MM.1S (cell line): ENCODE data around the gene TAF6.

Source experiments
- DNase-seq: peaks from one replicate; pipeline ENCODE4 v3.0.0-alpha.2; 2015
- H2AFZ ChIP-seq: fragments of 300-600 bp; sonication (generic); 2 replicates; pipeline ENCODE4 v1.6.0; 2016; ENCODE audit warnings: antibody characterized with exemption, low read length
- H3F3A ChIP-seq: fragments of 300-600 bp; sonication (generic); 2 replicates; pipeline ENCODE4 v1.6.1; 2016; ENCODE audit warnings: mild to moderate bottlenecking, antibody characterized with exemption, low read length, moderate library complexity, mixed read lengths; ENCODE audit not compliant: insufficient read depth
- H3K27ac ChIP-seq: fragments of 300-600 bp; sonication (generic); 2 replicates; pipeline ENCODE4 v1.5.1; 2016; ENCODE audit warnings: mild to moderate bottlenecking, low read length
- H3K27me3 ChIP-seq: fragments of 300-600 bp; sonication (generic); replicated peaks from 2 replicates; pipeline ENCODE4 v1.6.0; 2016; ENCODE audit warnings: low read length; ENCODE audit not compliant: insufficient read depth
- H3K36me3 ChIP-seq: fragments of 300-600 bp; sonication (generic); replicated peaks from 2 replicates; pipeline ENCODE4 v1.6.1; 2016; ENCODE audit warnings: mild to moderate bottlenecking, low read length, mixed read lengths; ENCODE audit not compliant: insufficient read depth
- H3K4me1 ChIP-seq: fragments of 300-600 bp; sonication (generic); 2 replicates; pipeline ENCODE4 v1.6.1; 2016; ENCODE audit warnings: low read length, mixed read lengths
- H3K4me2 ChIP-seq: fragments of 300-600 bp; sonication (generic); 2 replicates; pipeline ENCODE4 v1.6.0; 2016; ENCODE audit warnings: low read depth, low read length
- H3K4me3 ChIP-seq: fragments of 300-600 bp; sonication (generic); 2 replicates; pipeline ENCODE4 v1.5.1; 2016; ENCODE audit warnings: low read length, mixed read lengths
- H3K79me2 ChIP-seq: fragments of 300-600 bp; sonication (generic); 2 replicates; pipeline ENCODE4 v1.6.1; 2016; ENCODE audit warnings: mixed run types, low read length, mixed read lengths
- H3K9ac ChIP-seq: fragments of 300-600 bp; sonication (generic); 2 replicates; pipeline ENCODE4 v1.6.1; 2016; ENCODE audit warnings: low read length, mixed read lengths
- H3K9me2 ChIP-seq: fragments of 300-600 bp; sonication (generic); replicated peaks from 2 replicates; pipeline ENCODE4 v1.6.1; 2016; ENCODE audit warnings: mild to moderate bottlenecking, low read length, mixed read lengths; ENCODE audit not compliant: insufficient read depth
- H3K9me3 ChIP-seq: fragments of 300-600 bp; sonication (generic); replicated peaks from 2 replicates; pipeline ENCODE4 v1.6.1; 2016; ENCODE audit warnings: mild to moderate bottlenecking, low read length, mixed read lengths; ENCODE audit not compliant: insufficient read depth
- H4K20me1 ChIP-seq: fragments of 300-600 bp; sonication (generic); 2 replicates; pipeline ENCODE4 v1.6.1; 2016; ENCODE audit warnings: mild to moderate bottlenecking, low read length, moderate library complexity, mixed read lengths; ENCODE audit not compliant: insufficient read depth
- EZH2 ChIP-seq: fragments of 300-600 bp; sonication (generic); optimal IDR thresholded peaks from 2 replicates; pipeline ENCODE3; 2017; ENCODE audit warnings: low read depth, mild to moderate bottlenecking, antibody characterized with exemption, low read length, mixed read lengths
- EZH2phosphoT487 ChIP-seq: fragments of 300-600 bp; sonication (generic); IDR thresholded peaks from 2 replicates; pipeline ENCODE4 v1.6.1; 2018; ENCODE audit warnings: antibody characterized with exemption, low read length
- TF ChIP-seq, protein P1 (sequence below): fragments of 300-600 bp; sonication (generic); IDR thresholded peaks from 2 replicates; pipeline ENCODE4 v1.5.1; 2016; ENCODE audit warnings: antibody characterized with exemption, low read length, mixed read lengths

TAF6 gene

DNA sequence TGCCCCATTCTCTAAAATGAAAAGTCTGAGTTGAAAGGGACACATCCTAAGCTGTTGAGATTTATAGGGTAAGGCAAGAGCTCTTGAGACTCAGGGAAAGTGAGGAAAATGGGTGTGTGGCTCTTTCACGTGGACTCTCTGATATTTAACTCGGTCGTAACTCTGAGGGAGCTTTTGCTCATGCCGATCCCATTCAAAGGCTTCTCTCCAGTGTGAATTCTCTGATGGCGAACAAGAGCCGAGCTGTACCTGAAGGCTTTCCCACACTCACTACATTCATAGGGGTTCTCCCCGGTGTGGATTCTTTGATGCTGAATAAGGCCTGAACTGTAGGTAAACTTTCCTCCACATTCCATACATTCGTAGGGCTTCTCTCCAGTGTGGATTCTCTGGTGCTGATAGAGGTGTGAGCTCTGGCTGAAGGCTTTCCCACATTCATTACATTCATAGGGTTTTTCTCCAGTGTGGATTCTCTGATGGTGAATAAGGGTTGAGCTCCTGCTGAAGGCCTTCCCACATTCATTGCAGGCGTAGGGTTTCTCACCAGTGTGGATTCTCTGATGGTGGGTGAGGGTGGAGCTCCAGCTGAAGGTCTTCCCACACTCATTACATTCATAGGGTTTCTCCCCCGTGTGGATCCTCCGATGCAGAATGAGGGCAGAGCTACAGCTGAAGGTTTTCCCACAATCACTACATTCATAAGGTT lies 48.0 kb downstream of the TAF6 start:
- H3K27ac ChIP-seq: no peak overlapping the region
- no peaks in the 10 kb centered on the region for H3K9me2 ChIP-seq
- H3K4me2 ChIP-seq: no peak overlapping the region
- no peaks in the 10 kb centered on the region for H3K79me2 ChIP-seq
- H4K20me1 ChIP-seq: no peaks in the 10 kb centered on the region
- no peak for TF ChIP-seq EZH2phosphoT487
- TF ChIP-seq, protein P1, sequence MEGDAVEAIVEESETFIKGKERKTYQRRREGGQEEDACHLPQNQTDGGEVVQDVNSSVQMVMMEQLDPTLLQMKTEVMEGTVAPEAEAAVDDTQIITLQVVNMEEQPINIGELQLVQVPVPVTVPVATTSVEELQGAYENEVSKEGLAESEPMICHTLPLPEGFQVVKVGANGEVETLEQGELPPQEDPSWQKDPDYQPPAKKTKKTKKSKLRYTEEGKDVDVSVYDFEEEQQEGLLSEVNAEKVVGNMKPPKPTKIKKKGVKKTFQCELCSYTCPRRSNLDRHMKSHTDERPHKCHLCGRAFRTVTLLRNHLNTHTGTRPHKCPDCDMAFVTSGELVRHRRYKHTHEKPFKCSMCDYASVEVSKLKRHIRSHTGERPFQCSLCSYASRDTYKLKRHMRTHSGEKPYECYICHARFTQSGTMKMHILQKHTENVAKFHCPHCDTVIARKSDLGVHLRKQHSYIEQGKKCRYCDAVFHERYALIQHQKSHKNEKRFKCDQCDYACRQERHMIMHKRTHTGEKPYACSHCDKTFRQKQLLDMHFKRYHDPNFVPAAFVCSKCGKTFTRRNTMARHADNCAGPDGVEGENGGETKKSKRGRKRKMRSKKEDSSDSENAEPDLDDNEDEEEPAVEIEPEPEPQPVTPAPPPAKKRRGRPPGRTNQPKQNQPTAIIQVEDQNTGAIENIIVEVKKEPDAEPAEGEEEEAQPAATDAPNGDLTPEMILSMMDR: no peak
- no peak for TF ChIP-seq EZH2
- H3F3A ChIP-seq: no peaks in the 10 kb centered on the region
- no peaks in the 10 kb centered on the region; the same call in 1 of the 2 replicates for H3K9me3 ChIP-seq
- no peak for DNase-seq
- H2AFZ ChIP-seq: no peak overlapping the region
- H3K4me3 ChIP-seq: no peak overlapping the region
- H3K27me3 ChIP-seq: no peaks in the 10 kb centered on the region
- peaks cover 50% of the 10 kb centered on the region for H3K36me3 ChIP-seq
- no peaks in the 10 kb centered on the region for H3K4me1 ChIP-seq
- H3K9ac ChIP-seq: no peak overlapping the region

DNA sequence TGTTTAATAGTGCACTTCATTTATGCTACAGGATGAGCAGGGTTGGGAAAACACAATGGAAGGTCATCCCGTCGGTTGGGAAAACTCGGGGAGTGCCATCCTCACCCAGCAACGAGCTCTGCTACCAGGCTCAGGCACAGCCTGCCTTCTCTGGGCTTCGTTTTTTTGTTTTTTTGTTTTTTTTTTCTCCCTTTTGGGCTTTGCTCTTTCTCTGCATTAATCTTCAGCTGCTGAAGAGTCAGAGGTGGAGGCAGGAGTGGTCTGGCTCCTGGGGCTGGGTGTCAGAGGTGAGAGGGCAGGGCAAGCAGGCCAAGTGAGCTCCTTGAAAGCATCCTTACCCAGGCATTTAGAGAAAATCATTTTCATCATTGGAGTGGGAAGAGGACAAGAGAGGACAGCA lies 49.2 kb downstream of the TAF6 start:
- Histone ChIP-seq H3K27ac (no peak overlapping the region), H3K27me3 (no peaks in the 10 kb centered on the region), H3K4me3 (no peak overlapping the region), H3F3A (no peaks in the 10 kb centered on the region), H3K9ac (no peak overlapping the region), H4K20me1 (no peaks in the 10 kb centered on the region), H3K9me3 (no peaks in the 10 kb centered on the region; the same call in 1 of the 2 replicates), H3K9me2 (no peaks in the 10 kb centered on the region), H3K4me2 (no peak overlapping the region), H3K4me1 (no peaks in the 10 kb centered on the region), H3K79me2 (no peaks in the 10 kb centered on the region), H2AFZ (no peak overlapping the region), H3K36me3 (peaks cover 42% of the 10 kb centered on the region)
- DNase-seq: no peak
- TF ChIP-seq EZH2phosphoT487: no peak
- TF ChIP-seq, protein P1: no peak
- no peak for TF ChIP-seq EZH2

DNA sequence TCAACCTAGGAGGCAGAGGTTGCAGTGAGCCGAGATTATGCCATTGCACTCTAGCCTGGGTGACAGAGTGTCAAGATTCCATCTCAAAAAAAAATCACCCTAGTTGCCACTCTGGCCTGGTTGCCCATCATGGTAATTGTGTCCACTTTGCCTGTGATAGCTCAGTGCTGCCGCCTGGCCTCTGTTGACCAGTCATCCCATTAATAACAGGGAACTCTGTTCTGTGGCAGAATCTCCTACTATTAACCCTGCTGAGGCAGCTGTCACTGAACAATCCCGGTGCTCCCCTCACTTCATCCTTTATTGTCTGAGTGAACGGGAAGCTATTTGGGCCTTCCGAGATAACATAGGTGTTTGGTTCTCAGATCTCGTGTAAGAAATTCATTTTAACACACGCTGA lies 52.2 kb downstream of the TAF6 start:
- Histone ChIP-seq H3K4me3 (no peak overlapping the region), H3K27ac (no peak overlapping the region), H3K9me2 (no peaks in the 10 kb centered on the region), H3K4me1 (no peaks in the 10 kb centered on the region), H4K20me1 (no peaks in the 10 kb centered on the region), H3K4me2 (no peak overlapping the region), H3K79me2 (no peaks in the 10 kb centered on the region), H3F3A (no peaks in the 10 kb centered on the region), H3K9me3 (no peaks in the 10 kb centered on the region; the same call in 1 of the 2 replicates), H3K36me3 (peaks cover 18% of the 10 kb centered on the region), H3K9ac (no peak overlapping the region), H3K27me3 (no peaks in the 10 kb centered on the region), H2AFZ (no peak overlapping the region)
- TF ChIP-seq, protein P1: no peak
- TF ChIP-seq EZH2 (no peak), EZH2phosphoT487 (no peak)
- DNase-seq: no peak
